Smooth muscle cell (in vitro differentiated cells): ENCODE results near the gene NKIRAS1. TPM values are rescaled to one million over a fixed set of nuclear protein-coding genes. Genes with fewer than 3 reads are reported as not detected.

Source experiments
- DNase-seq: peaks from one replicate; lab custom pipeline; 2025; ENCODE audit not compliant: unreplicated experiment; lab: John Stamatoyannopoulos, UW
- H2AFZ ChIP-seq: fragments of 200-600 bp; sonication (generic); 2 replicates; pipeline ENCODE4 v1.6.0; 2016; ENCODE audit warnings: antibody characterized with exemption, low read depth, mild to moderate bottlenecking
- H3F3A ChIP-seq: fragments of 200-600 bp; sonication (generic); 2 replicates; pipeline ENCODE4 v1.6.0; 2017; ENCODE audit warnings: antibody characterized with exemption, low read depth
- H3K27ac ChIP-seq: fragments of 200-600 bp; sonication (generic); 2 replicates; pipeline ENCODE4 v1.5.1; 2016; ENCODE audit warnings: low read depth, mild to moderate bottlenecking
- H3K27me3 ChIP-seq: fragments of 200-600 bp; sonication (generic); 2 replicates; pipeline ENCODE4 v1.6.1; 2016; ENCODE audit warnings: low read depth, mild to moderate bottlenecking
- H3K36me3 ChIP-seq: fragments of 200-600 bp; sonication (generic); 2 replicates; pipeline ENCODE4 v1.5.1; 2016; ENCODE audit warnings: low read depth
- H3K4me1 ChIP-seq: fragments of 200-600 bp; sonication (generic); 2 replicates; pipeline ENCODE4 v1.5.1; 2016; ENCODE audit warnings: low read depth
- H3K4me2 ChIP-seq: fragments of 200-600 bp; sonication (generic); 2 replicates; pipeline ENCODE4 v1.6.0; 2016; ENCODE audit warnings: mild to moderate bottlenecking
- H3K4me3 ChIP-seq: fragments of 200-600 bp; sonication (generic); 2 replicates; pipeline ENCODE4 v1.5.1; 2016; ENCODE audit warnings: mild to moderate bottlenecking
- H3K79me2 ChIP-seq: fragments of 200-600 bp; sonication (generic); 2 replicates; pipeline ENCODE4 v1.6.0; 2016; ENCODE audit warnings: low read depth, mild to moderate bottlenecking
- H3K9ac ChIP-seq: fragments of 200-600 bp; sonication (generic); 2 replicates; pipeline ENCODE4 v1.6.0; 2016; ENCODE audit warnings: low read depth
- H3K9me3 ChIP-seq: fragments of 200-600 bp; sonication (generic); replicated peaks from 2 replicates; pipeline ENCODE4 v1.5.1; 2016; ENCODE audit warnings: low read depth
- H4K20me1 ChIP-seq: fragments of 200-600 bp; sonication (generic); 2 replicates; pipeline ENCODE4 v1.6.0; 2016; ENCODE audit warnings: low read depth
- WGBS: methylation state at CpG from one replicate; pipeline ENCODE4 v1.1.7; 2016; ENCODE audit warnings: low lambda C conversion rate; 5-methylcytosine and 5-hydroxymethylcytosine counted together
- polyA plus RNA-seq: library from polyadenylated mRNA; unstranded; fragments of >200 nt; fragmentation: Nextera tagmentation; extraction: Ambion mirVana; gene quantifications from 2 replicates; pipeline ENCODE4 v1.2.1, GENCODE V29; 2016
- total RNA-seq: library from RNA; depleted of rRNA; stranded (reverse); fragments of >200 nt; gene quantifications from 2 replicates; pipeline ENCODE4 v1.2.3, GENCODE V29; 2014
- TF ChIP-seq, protein P1 (sequence below): fragments of 200-600 bp; sonication (generic); IDR thresholded peaks from 2 replicates; pipeline ENCODE4 v1.5.1; 2017; ENCODE audit warnings: borderline replicate concordance, mild to moderate bottlenecking, antibody characterized with exemption; ENCODE audit not compliant: insufficient read depth, poor library complexity, severe bottlenecking

NKIRAS1 gene
- total and polyA plus RNA-seq, 2 experiments from 2014 or later = 15.3 to 17.1 TPM

GRCh38 chr3:23926736-23927135 lies 9.9 kb upstream of the NKIRAS1 start:
- no peak overlapping the region for H3K9ac ChIP-seq
- no peaks in the 10 kb centered on the region for H3K4me1 ChIP-seq
- H3K79me2 ChIP-seq = no peaks in the 10 kb centered on the region
- H4K20me1 ChIP-seq = no peaks in the 10 kb centered on the region
- H3K4me3 ChIP-seq = no peak overlapping the region
- TF ChIP-seq, protein P1, sequence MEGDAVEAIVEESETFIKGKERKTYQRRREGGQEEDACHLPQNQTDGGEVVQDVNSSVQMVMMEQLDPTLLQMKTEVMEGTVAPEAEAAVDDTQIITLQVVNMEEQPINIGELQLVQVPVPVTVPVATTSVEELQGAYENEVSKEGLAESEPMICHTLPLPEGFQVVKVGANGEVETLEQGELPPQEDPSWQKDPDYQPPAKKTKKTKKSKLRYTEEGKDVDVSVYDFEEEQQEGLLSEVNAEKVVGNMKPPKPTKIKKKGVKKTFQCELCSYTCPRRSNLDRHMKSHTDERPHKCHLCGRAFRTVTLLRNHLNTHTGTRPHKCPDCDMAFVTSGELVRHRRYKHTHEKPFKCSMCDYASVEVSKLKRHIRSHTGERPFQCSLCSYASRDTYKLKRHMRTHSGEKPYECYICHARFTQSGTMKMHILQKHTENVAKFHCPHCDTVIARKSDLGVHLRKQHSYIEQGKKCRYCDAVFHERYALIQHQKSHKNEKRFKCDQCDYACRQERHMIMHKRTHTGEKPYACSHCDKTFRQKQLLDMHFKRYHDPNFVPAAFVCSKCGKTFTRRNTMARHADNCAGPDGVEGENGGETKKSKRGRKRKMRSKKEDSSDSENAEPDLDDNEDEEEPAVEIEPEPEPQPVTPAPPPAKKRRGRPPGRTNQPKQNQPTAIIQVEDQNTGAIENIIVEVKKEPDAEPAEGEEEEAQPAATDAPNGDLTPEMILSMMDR = no peak
- H3K4me2 ChIP-seq = no peak overlapping the region
- no peak overlapping the region for H2AFZ ChIP-seq
- no peaks in the 10 kb centered on the region for H3K27me3 ChIP-seq
- no peaks in the 10 kb centered on the region for H3F3A ChIP-seq
- H3K36me3 ChIP-seq = no peaks in the 10 kb centered on the region
- DNase-seq = no peak
- no peaks in the 10 kb centered on the region for H3K9me3 ChIP-seq
- WGBS = 87% methylated on average over 3 of the region's 3 CpGs
- no peak overlapping the region for H3K27ac ChIP-seq

- Histone ChIP-seq H3K79me2 (no peaks in the 10 kb centered on the region), H3K27ac (no peak overlapping the region), H2AFZ (no peak overlapping the region), H3K36me3 (no peaks in the 10 kb centered on the region), H3K4me2 (no peak overlapping the region), H3K9me3 (no peaks in the 10 kb centered on the region), H3K4me3 (no peak overlapping the region), H3K27me3 (no peaks in the 10 kb centered on the region), H3K9ac (no peak overlapping the region), H3F3A (no peaks in the 10 kb centered on the region), H3K4me1 (no peaks in the 10 kb centered on the region), H4K20me1 (peaks cover 1% of the 10 kb centered on the region)
- WGBS = 87% methylated on average over 7 of the region's 7 CpGs
- DNase-seq = no peak
- TF ChIP-seq, protein P1 = no peak
These were observed 9.5 kb upstream of the NKIRAS1 start for GRCh38 chr3:23926246-23926645.

- Histone ChIP-seq H4K20me1 (peaks cover 26% of the 10 kb centered on the region), H3K4me2 (no peak overlapping the region)
- no peak for DNase-seq
These were observed 7.0 kb upstream of the NKIRAS1 start for GRCh38 chr3:23923786-23924185.

GRCh38 chr3:23921052-23921511 lies 4.3 kb upstream of the NKIRAS1 start:
- no peak overlapping the region for H3K4me2 ChIP-seq
- no peak for DNase-seq
- H4K20me1 ChIP-seq = peaks cover 41% of the 10 kb centered on the region
- WGBS = 92% methylated on average over 3 of the region's 3 CpGs
- no peak overlapping the region for H3K9ac ChIP-seq
- H2AFZ ChIP-seq = no peak overlapping the region
- no peak overlapping the region for H3K27ac ChIP-seq
- no peaks in the 10 kb centered on the region for H3K9me3 ChIP-seq
- TF ChIP-seq, protein P1 = no peak
- no peaks in the 10 kb centered on the region for H3K36me3 ChIP-seq
- peaks cover 21% of the 10 kb centered on the region for H3K79me2 ChIP-seq
- H3K4me1 ChIP-seq = peaks cover 10% of the 10 kb centered on the region
- peaks cover 21% of the 10 kb centered on the region for H3F3A ChIP-seq
- H3K27me3 ChIP-seq = no peaks in the 10 kb centered on the region
- H3K4me3 ChIP-seq = no peak overlapping the region

More at GRCh38 chr3:23923786-23924185, 7.0 kb upstream of the NKIRAS1 start:
- Histone ChIP-seq H3K36me3 (no peaks in the 10 kb centered on the region), H3K27ac (no peak overlapping the region), H2AFZ (no peak overlapping the region), H3K9ac (no peak overlapping the region), H3K9me3 (no peaks in the 10 kb centered on the region), H3K4me1 (peaks cover 3% of the 10 kb centered on the region), H3F3A (peaks cover 12% of the 10 kb centered on the region), H3K4me3 (no peak overlapping the region), H3K79me2 (peaks cover 3% of the 10 kb centered on the region), H3K27me3 (no peaks in the 10 kb centered on the region)
- TF ChIP-seq, protein P1 = no peak
- 47% methylated on average over 2 of the region's 2 CpGs for WGBS
